Measurements from ENCODE around the gene TPST2.

The TPST2 gene

DNA sequence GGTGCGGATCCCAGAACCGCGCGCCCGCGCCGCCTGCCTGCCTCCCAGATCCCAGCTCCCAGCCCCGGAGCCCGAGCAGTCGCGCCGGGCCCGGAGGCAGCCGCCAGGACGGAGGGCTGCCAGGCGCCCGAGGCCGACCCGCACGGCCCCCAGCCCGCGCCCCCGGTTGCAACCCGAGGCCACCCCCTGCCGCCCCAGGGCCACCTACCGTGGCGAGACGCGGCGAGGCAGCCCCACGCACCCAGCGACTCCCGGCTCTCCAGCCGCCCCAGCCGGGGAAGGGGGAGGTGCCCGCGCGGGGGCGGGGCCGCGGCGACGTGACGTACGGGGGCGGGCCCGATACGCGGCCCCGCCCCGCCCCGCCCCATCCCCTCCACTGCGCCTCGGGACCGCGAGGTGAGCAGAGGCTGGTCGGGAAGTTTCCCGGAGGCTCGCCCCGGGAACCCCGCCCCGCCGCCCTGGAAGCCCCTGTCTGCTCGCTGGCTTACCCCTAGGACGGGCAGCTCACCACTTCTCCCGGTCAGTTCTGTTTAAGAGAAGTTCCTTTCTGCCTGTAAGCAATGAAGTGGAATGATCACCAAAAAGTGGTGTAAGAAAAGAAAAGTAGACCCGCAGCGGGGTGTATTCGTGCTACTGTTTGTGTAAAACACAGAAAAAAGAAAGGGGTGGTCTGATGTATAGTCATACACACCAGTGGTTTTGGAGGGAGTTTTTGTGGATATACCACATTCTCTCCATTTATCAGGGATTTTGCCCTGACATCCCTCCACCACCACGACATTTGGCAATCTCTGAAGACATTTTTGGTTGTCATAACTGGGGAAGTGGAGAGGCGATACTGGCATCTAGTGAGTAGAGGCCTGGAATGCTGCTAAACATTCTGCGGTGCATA is at the start of gene TPST2:
Gene TPST2, minus strand, starts transcription at position 288 of the 892 bp plus-strand sequence. CDS start 48,502 bp downstream, outside the sequence.
- TF ChIP-seq POLR2A (IDR thresholded peaks at IDR 0.05; ENCODE audit: low read length) (peak; percentile 81), GATA1 (IDR thresholded peaks at IDR 0.05; ENCODE audit: low read depth, low read length) (no peak)
- DNase-seq = peak; percentile 83 to 93

DNA sequence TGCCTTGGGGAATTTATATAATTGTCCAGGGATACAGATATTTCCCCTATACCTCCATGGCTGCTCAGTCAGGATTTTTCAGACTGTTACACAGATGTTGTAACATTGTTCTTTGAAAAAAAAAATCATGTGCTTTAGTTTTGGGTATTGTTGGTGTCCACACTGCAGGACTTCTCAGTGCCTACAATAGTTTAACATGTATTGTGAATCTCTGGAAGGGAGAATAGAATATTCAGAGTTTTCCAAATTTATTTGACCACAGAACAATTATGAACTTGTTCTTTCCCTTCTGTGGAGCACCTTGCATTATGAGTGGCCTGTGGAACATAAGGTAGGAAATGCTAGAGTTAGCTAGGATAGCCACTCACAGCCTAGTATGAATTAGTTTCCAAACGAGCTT is 46.4 kb upstream of the TPST2 start:
- no peak for DNase-seq
- no peak for TF ChIP-seq POLR2A (IDR thresholded peaks at IDR 0.05; ENCODE audit: low read length)

DNA sequence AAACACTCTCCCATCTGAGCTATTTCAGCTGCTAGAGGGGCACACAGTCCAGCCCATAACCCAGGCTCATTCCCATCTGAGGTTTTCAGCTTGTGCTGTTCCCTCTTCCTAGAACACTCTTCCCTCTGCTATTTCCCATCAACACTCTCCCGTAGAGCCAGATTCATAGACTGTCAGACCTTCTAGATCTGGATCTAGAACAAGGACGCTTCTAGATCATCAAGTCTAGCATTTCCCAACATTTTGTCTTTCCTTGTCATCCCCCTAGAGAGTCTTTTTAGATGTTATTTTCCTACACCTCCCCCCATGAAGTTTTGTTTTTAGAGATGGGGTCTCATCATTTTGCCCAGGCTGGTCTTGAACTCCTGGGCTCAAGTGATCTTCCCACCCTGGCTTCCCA is 45.2 kb upstream of the TPST2 start:
- no peak for DNase-seq

DNA sequence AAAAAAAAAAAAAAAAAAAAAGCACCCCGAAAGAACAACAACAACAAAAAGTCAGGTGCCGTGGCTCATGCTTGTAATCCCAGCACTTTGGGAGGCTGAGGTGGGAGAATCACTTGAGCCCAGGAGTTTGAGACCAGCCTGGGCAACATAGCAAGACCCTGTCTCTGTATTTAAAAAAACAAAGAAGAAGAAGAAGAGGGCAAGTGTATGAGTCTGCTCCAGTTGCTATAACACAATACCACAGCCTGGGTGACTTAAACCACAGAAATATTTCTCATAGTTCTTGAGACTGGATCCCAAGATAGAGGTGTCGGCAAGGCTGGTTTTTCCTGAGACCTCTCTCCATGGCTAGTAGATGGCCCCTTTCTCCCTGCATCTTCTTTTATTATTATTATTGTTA is 44.3 kb upstream of the TPST2 start:
- DNase-seq = no peak
- TF ChIP-seq POLR2A (IDR thresholded peaks at IDR 0.05; ENCODE audit: low read length) (no peak), GATA1 (IDR thresholded peaks at IDR 0.05; ENCODE audit: low read depth, low read length) (no peak)

More for the DNA sequence above, 45.2 kb upstream of the TPST2 start:
- TF ChIP-seq POLR2A (IDR thresholded peaks at IDR 0.05; ENCODE audit: low read length) (no peak), GATA1 (IDR thresholded peaks at IDR 0.05; ENCODE audit: low read depth, low read length) (no peak)

DNA sequence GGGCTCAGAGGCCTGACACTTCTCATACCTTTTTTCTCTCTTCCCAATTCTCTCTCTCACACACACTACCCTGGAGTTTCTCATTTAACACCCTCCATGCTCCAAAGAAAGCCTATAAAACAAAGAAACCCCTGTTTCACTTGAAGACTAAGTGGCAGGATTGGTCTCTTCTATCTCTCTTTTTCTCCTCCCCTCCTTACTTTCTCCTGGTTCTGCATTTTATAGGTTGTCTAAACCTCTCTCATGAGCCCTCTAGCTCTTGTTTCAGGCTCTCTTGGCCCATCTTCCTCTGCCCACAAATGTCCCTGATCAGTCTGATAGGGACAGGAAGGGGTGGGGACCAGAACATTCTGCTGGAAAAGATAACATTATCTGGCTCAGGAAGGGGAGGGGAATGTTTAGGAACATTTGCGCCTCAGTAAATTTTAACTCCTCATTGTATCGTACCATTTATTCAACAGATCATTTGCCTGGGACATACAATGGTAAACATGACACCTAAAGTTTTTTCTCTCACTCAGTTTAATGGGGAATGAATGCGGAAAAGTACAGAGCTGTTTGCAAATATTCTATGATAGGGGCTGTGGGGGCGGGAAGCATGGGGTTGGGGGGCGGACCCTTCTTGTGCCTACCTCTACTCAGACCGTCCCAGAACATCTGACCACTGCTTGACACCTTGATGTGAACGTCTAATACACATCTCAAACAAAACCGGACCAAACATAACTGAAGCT is 42.7 kb upstream of the TPST2 start:
- peak; percentile 70 to 83 for DNase-seq

DNA sequence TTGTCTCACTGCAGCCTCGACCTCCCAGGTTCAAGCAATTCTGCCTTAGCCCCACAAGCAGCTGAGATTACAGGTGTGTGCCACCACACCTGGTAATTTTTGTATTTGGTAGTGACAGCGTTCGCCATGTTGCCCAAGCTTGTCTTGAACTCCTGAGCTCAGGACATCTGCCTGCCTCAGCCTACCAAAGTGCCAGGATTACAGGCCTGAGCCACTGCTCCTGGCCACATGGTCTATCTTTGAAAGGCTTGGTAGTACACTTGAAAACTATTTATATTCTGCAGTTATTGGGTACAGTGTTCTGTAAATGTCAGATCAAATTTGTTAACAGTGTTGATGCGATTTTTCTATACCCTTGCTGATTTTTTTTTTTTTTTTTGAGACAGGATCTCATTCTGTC is 41.4 kb upstream of the TPST2 start:
- no peak for DNase-seq

More for the DNA sequence above, 42.7 kb upstream of the TPST2 start:
- peak; percentile 76 for TF ChIP-seq POLR2A (IDR thresholded peaks at IDR 0.05; ENCODE audit: low read length)
- TF ChIP-seq GATA1 (IDR thresholded peaks at IDR 0.05; ENCODE audit: low read depth, low read length) = peak; percentile 21

DNA sequence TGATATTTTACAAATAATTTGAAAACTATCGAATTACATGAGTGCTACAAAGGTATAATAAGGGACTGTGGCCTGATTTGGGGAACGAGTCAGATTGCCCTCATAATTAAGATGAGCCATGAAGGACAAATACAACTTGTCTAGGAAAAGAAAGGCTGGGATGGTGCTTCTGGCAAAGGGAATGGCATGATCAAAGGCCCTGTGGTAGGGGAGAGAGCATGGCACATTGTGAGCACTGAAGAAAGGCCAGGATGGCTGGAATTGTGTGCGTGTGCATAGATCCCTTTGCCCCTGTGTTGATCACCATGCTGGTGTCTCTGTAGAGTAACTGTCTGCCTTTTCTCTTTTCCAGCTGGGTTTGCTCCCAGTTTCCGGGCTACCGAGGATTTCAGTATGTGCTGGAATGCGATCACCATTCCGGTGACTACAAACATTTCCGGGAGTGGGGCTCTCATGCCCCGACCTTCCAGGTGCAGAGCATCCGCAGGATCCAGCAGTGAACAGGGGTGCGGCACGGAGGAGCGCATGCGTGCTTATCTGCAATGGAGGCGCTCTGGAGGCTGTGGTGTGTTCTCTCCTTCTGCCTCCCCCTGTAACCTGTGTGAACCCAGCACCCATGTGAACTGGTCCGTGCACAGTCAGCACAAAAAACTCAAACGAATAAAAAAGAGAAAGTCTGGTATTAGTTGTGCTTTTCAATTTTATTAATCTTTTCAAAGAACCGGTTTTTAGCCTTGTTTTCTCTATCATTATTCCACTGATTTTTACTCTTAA is 40.2 kb upstream of the TPST2 start:
- TF ChIP-seq POLR2A (IDR thresholded peaks at IDR 0.05; ENCODE audit: low read length) = no peak
- TF ChIP-seq GATA1 (IDR thresholded peaks at IDR 0.05; ENCODE audit: low read depth, low read length) = no peak
- DNase-seq = no peak

More for the DNA sequence above, 41.4 kb upstream of the TPST2 start:
- TF ChIP-seq POLR2A (IDR thresholded peaks at IDR 0.05; ENCODE audit: low read length) = no peak
- no peak for TF ChIP-seq GATA1 (IDR thresholded peaks at IDR 0.05; ENCODE audit: low read depth, low read length)

DNA sequence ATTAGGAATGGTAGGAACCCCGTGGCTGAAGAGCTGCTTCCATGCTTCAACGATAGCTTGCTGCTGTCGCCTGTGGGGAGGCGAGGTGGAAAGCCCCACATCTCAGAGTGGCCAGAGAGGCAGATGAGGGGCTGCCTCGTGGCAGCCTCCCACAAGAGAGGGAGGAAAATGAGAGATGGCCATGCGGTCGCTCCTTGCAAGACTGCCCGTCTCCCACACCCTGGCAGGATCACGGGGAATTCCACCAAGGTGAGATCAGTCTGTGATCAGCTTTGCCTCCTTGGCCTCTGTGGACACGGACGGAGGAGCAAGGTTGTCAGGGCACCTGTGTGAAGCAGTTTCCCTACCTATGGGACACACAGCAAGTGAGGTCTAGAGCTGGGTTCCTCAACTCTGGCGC is 34.9 kb upstream of the TPST2 start:
- no peak for TF ChIP-seq POLR2A (IDR thresholded peaks at IDR 0.05; ENCODE audit: low read length)
- TF ChIP-seq GATA1 (IDR thresholded peaks at IDR 0.05; ENCODE audit: low read depth, low read length) = no peak
- DNase-seq = no peak

DNA sequence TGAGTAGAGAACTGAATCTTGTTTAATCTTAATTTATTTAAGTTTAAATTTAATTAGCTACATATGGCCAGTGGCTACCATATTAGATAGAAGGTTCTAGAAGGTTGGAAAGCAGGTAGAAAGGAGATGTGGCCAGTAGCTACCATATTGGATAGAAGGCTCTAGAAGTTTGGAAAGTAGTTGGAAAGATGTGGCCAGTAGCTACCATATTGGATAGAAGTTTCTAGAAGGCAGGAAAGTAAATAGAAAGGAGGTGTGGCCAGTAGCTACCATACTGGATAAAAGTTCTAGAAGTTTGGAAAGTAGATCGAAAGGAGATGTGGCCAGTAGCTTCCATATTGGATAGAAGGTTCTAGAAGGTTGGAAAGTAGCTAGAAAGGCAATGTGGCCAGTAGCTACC is 34.1 kb upstream of the TPST2 start:
- TF ChIP-seq GATA1 (IDR thresholded peaks at IDR 0.05; ENCODE audit: low read depth, low read length) = no peak
- no peak for TF ChIP-seq POLR2A (IDR thresholded peaks at IDR 0.05; ENCODE audit: low read length)
- DNase-seq = no peak

DNA sequence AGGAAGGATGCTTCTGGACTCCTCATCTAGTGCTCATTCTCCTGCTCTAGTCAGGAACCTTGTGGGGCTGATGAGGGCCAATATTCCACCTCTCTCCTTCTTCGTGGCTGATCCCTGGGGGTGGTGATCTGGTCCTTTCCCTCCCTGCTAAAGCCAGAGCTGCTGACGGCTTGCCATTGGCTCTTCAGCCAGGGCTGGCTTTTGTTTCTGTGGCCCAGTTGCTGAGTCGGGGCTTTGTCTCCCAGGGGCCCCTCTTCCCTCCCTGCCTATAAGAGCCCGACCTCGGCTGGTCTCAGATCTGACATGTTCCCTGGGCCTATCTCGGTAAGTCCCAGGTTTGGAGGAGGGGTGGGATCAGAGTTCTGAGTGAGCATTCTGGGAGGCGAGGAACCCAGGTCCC is 31.7 kb upstream of the TPST2 start, which contains the start of gene CRYBA4:
Gene CRYBA4, plus strand, starts transcription at position 301 of the 400 bp plus-strand sequence. CDS start 634 bp downstream, outside the sequence.
- DNase-seq = no peak
- no peak for TF ChIP-seq POLR2A (IDR thresholded peaks at IDR 0.05; ENCODE audit: low read length)
- no peak for TF ChIP-seq GATA1 (IDR thresholded peaks at IDR 0.05; ENCODE audit: low read depth, low read length)

DNA sequence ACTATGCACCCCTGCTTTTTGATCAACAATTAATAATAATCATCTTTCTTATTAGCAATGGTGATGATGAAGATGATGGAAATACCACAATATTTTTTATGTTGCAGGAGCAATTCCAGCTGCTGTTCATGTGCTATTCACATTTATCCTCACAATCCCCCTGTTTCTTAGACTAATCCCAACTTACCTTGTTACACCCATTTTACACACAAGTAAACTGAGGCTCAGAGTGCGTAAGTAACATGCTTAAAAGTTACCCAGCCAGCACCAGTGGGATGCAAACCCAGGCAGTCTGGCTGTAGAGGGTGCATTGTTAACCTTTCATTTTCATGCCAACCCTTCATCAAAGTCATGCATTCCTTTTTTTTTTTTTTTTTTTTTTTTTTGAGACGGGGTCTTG is 30.3 kb upstream of the TPST2 start:
- no peak for TF ChIP-seq GATA1 (IDR thresholded peaks at IDR 0.05; ENCODE audit: low read depth, low read length)
- no peak for TF ChIP-seq POLR2A (IDR thresholded peaks at IDR 0.05; ENCODE audit: low read length)
- DNase-seq = no peak

DNA sequence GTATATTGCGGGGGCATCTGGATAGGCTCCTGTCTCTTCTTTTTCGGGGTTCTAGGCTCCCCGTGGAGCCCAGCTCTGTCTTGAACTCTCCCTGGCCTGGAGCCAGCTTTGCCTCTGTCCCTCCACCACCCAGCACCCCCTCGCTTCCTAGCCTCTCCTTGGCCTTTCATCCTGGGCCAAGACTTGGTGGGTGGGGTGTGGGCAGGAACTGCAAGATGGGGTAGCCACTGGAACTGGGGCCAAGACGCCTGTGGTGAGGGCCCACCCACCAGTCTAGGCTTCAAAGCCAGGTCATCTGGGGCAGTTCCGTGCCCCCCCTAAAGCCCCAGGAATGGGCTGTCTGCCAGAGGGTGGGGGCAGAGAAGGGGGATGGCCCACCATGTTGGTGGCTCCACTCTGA is 29.6 kb upstream of the TPST2 start:
- TF ChIP-seq GATA1 (IDR thresholded peaks at IDR 0.05; ENCODE audit: low read depth, low read length) (no peak), POLR2A (IDR thresholded peaks at IDR 0.05; ENCODE audit: low read length) (no peak)
- DNase-seq = peak; percentile 23 to 24

DNA sequence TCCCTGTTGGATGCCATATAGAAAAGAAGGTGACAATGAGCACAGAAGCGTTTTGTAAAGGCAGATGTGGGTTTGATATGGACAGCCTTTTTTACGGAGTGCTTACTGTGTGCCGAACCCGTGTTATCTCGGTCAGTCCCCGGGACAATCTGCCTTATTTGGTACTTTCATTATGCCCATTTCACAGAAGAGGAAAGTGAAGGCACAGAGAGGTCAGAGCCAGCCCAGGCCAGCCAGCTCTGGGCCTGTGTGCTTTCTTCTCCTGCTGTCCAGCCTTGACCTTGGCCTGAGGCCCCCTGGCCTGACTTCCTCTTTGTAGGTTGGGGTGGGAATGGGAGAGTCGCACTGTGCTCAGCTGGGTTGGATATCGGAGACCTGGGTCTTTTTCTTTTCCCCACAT is 28.5 kb upstream of the TPST2 start:
- TF ChIP-seq POLR2A (IDR thresholded peaks at IDR 0.05; ENCODE audit: low read length) = no peak
- TF ChIP-seq GATA1 (IDR thresholded peaks at IDR 0.05; ENCODE audit: low read depth, low read length) = no peak
- DNase-seq = peak in 1 of 2 experiments; percentile 23
